ENCODE data around the gene PLA2G2D. TPM values are rescaled to one million over a fixed set of nuclear protein-coding genes. Genes with fewer than 3 reads are reported as not detected.
"Not testable (repeated sequence)": the region's sequence is repeated elsewhere in the genome, so short reads cannot be mapped to it uniquely, and the experiment has no call there.

PLA2G2D gene
- total RNA-seq, 1 donor from 2014 or later, result not detected

- no peak for DNase-seq
These were observed 22.8 kb upstream of the PLA2G2D start for GRCh38 chr1:20142001-20142710.

GRCh38 chr1:20141466-20141865, 22.1 kb upstream of the PLA2G2D start:
- no peak for DNase-seq

DNA sequence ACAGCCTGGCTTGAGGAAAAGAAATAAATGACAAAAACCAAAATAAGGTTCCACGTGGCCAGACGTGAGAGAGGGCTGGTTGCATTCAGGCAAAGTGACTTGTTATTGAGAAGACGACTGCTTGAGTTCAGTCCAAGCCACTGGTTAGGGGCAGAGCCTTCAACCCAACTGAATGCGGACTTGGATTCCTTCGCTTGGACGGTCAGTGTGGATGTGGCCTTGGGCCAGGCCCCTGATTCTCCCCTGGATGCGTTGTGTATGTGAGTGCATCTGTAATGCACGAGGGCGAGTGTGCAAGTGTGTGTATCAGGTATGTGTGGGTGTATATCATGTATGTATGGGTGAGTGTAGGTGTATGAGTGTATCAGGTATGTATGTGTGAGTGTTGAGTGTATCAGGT, 21.7 kb upstream of the PLA2G2D start:
- DNase-seq, result no peak

GRCh38 chr1:20139776-20140612, 20.7 kb upstream of the PLA2G2D start:
- no peak for DNase-seq

GRCh38 chr1:20138961-20139550, 19.7 kb upstream of the PLA2G2D start, which contains the start of gene PLA2G2F:
TSS of gene PLA2G2F (plus strand) at chr1:20139323. CDS start at chr1:20139428, 105 bp downstream.
- no peak for DNase-seq

GRCh38 chr1:20138346-20138745, 19.0 kb upstream of the PLA2G2D start:
- no peak for DNase-seq

- no peak for DNase-seq
These were observed 18.3 kb upstream of the PLA2G2D start for GRCh38 chr1:20137604-20138003.

DNA sequence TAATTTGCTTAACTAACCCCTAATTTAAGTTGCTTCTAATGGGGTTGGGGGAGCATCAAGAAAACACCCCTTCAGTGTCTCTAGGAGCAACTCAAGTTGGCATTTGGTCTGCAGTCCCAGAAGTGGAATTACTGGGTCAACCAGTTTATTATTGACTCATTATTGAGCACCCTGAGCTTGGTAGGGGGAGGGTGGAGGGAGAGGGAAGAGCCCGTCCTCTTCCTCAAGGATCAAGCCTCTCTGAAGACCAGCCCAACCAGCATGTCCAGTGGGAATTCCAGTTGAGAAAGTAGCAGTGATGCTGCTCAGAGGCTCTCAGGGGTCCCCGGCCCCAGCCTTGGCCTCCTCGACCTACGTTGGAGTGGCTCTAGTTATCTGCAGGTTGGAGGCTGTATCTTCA, 17.7 kb upstream of the PLA2G2D start:
- DNase-seq, result no peak

GRCh38 chr1:20136249-20136648, 16.9 kb upstream of the PLA2G2D start:
- DNase-seq, result no peak

- DNase-seq, result no peak
These were observed 15.7 kb upstream of the PLA2G2D start for GRCh38 chr1:20134995-20135394.

- not testable (repeated sequence) for DNase-seq
These were observed 11.2 kb upstream of the PLA2G2D start for GRCh38 chr1:20130518-20130917.

- no peak for DNase-seq
These were observed 7.6 kb upstream of the PLA2G2D start for GRCh38 chr1:20126806-20127440.

GRCh38 chr1:20126041-20126805, 6.9 kb upstream of the PLA2G2D start:
- DNase-seq, result no peak

DNA sequence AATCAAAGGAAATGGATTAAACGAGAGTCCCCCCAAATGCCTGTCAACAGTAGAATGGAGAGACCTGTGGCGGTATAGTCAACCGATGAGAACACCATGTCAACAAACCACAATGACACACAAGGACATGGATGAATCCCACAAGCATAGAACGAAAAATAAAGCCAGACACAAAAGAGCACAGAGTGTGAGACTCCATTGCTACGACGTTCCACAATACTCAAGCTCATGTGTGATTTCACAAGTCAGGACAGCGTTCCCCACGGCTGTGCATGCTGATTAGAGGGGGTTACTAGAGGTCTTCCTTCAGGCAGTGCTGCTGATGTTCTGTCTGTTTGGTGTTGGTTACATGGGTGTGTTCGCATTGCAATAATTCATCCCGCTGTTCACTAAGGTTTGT, 5.8 kb upstream of the PLA2G2D start:
- peak; percentile 15 for DNase-seq

DNA sequence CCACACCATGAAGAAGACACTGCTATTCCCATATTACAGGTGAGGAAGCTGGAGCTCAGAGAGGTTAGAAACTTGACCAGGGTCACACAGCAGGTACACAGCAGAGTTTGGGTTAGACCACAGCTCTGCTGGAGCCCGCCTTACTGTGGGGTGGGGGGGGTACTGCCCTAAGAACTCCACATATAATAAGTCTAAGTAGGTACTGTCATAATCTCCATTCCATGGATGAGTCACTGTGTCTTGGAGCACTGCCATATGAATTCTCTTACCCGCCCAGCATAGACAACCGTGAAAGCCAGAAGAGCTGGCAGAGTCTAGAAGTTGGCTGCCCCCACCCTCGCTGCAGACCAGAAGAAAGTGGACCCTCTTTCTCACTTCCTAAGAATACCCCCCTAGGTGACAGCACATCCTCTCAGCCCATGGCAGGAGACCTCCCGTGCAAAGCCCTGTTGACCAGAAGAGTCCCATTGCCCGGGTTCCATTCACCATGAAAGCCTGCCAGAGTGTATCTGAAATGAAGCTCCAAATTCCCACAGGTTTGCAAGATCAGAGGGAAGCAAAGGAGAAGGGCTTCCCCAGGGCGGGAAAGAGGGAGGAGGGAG, 5.2 kb upstream of the PLA2G2D start:
- DNase-seq, result peak; percentile 74

GRCh38 chr1:20123722-20124455, 4.6 kb upstream of the PLA2G2D start:
- no peak for DNase-seq

GRCh38 chr1:20120796-20121195, 1.5 kb upstream of the PLA2G2D start:
- DNase-seq, result no peak

DNA sequence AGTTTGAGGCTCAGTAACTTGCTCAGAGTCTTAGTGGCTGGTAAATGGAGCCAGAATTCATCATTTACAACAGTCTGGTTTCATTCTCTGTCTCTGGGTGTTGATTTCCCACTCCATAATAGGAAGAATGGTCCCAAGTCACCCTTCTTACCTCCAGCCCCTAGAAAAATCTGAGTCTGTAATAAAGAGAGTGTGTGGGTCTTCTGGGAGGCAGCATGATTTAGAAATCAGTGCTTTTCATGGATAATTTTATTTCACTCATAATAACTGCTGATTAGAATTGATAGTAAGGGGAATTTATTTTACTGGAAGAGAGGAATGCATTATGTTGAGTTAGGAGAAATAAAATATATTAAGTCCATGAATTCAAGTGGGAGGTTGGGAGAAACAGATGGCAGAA, 2.1 kb downstream of the PLA2G2D start:
- DNase-seq, result no peak

DNA sequence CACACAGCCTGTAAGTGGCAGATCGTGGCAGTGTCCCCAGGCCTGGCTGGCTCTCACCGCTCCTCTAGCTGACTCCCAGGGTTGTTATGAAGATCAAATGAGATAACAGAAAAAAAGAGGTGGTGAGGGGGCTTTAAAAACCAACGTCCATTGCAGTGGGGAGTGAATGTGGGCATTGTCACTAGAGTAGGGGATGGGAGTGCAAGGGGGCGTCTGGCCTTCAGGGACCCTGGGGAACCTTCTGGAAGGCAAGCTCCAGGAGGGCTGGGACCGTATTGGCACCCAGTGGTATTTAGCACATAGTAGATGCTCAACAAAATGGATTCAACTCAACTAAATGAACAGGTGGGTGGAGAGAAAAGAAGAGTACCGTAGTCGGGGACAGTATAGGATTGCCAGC, 3.4 kb downstream of the PLA2G2D start:
- DNase-seq, result no peak

- DNase-seq, result no peak
These were observed 3.9 kb downstream of the PLA2G2D start for GRCh38 chr1:20115479-20115878.
